Activated naive CD8-positive, alpha-beta T cell (primary cell): ENCODE results near the gene COL1A2.

ENCODE experiments used
- H3K27ac Mint-ChIP-seq: one replicate; pipeline ENCODE4 v1.8.0; 2021; ENCODE audit warnings: mixed read lengths
- H3K27me3 Mint-ChIP-seq: one replicate; pipeline ENCODE4 v1.8.0; 2021; ENCODE audit warnings: mixed read lengths
- H3K36me3 Mint-ChIP-seq: one replicate; pipeline ENCODE4 v1.8.0; 2021; ENCODE audit warnings: mixed read lengths
- H3K4me1 Mint-ChIP-seq: one replicate; pipeline ENCODE4 v1.8.0; 2021; ENCODE audit warnings: low read depth, mixed read lengths
- H3K4me3 Mint-ChIP-seq: one replicate; pipeline ENCODE4 v1.8.0; 2021; ENCODE audit warnings: mild to moderate bottlenecking, mixed read lengths
- H3K9me3 Mint-ChIP-seq: one replicate; pipeline ENCODE4 v1.8.0; 2021; ENCODE audit warnings: low read depth, mixed read lengths

The COL1A2 gene

GRCh38 chr7:94394437-94395140, at the start of gene COL1A2:
Gene COL1A2 (plus strand): TSS chr7:94394895. CDS start chr7:94395032, 137 bp downstream.
- no peaks in the 10 kb centered on the region for H3K9me3 Mint-ChIP-seq
- no peaks in the 10 kb centered on the region for H3K36me3 Mint-ChIP-seq
- H3K27me3 Mint-ChIP-seq, result peaks cover 33% of the 10 kb centered on the region
- H3K4me1 Mint-ChIP-seq, result peaks cover 12% of the 10 kb centered on the region
- peak within 1 kb of the TSS; percentile 42 for H3K4me3 Mint-ChIP-seq
- no peak within 1 kb of the TSS for H3K27ac Mint-ChIP-seq

GRCh38 chr7:94345907-94346306, 48.8 kb upstream of the COL1A2 start:
- Mint-ChIP-seq H3K36me3 (no peaks in the 10 kb centered on the region), H3K4me3 (no peak overlapping the region), H3K27ac (no peak overlapping the region), H3K27me3 (peaks cover 4% of the 10 kb centered on the region), H3K9me3 (no peaks in the 10 kb centered on the region), H3K4me1 (no peaks in the 10 kb centered on the region)

- Mint-ChIP-seq H3K9me3 (no peaks in the 10 kb centered on the region), H3K4me3 (no peak overlapping the region), H3K4me1 (no peaks in the 10 kb centered on the region), H3K36me3 (no peaks in the 10 kb centered on the region), H3K27me3 (peaks cover 4% of the 10 kb centered on the region), H3K27ac (no peak overlapping the region)
Observed at GRCh38 chr7:94348142-94348541, 46.6 kb upstream of the COL1A2 start.

GRCh38 chr7:94350734-94351133, 44.0 kb upstream of the COL1A2 start:
- Mint-ChIP-seq H3K4me3 (no peak overlapping the region), H3K36me3 (no peaks in the 10 kb centered on the region), H3K9me3 (no peaks in the 10 kb centered on the region), H3K27ac (no peak overlapping the region), H3K4me1 (no peaks in the 10 kb centered on the region), H3K27me3 (peaks cover 7% of the 10 kb centered on the region)

- H3K4me1 Mint-ChIP-seq, result no peaks in the 10 kb centered on the region
- H3K36me3 Mint-ChIP-seq, result no peaks in the 10 kb centered on the region
- H3K4me3 Mint-ChIP-seq, result no peak overlapping the region
Observed at GRCh38 chr7:94351703-94352102, 43.0 kb upstream of the COL1A2 start.

GRCh38 chr7:94352887-94353286, 41.8 kb upstream of the COL1A2 start:
- no peak overlapping the region for H3K4me3 Mint-ChIP-seq
- no peaks in the 10 kb centered on the region for H3K4me1 Mint-ChIP-seq
- H3K27ac Mint-ChIP-seq, result no peak overlapping the region
- no peaks in the 10 kb centered on the region for H3K36me3 Mint-ChIP-seq
- no peaks in the 10 kb centered on the region for H3K9me3 Mint-ChIP-seq
- peaks cover 4% of the 10 kb centered on the region for H3K27me3 Mint-ChIP-seq

More at GRCh38 chr7:94351703-94352102, 43.0 kb upstream of the COL1A2 start:
- peaks cover 4% of the 10 kb centered on the region for H3K27me3 Mint-ChIP-seq
- no peak overlapping the region for H3K27ac Mint-ChIP-seq
- no peaks in the 10 kb centered on the region for H3K9me3 Mint-ChIP-seq

- H3K27ac Mint-ChIP-seq, result no peak overlapping the region
- H3K27me3 Mint-ChIP-seq, result peaks cover 4% of the 10 kb centered on the region
- H3K36me3 Mint-ChIP-seq, result no peaks in the 10 kb centered on the region
- no peaks in the 10 kb centered on the region for H3K4me1 Mint-ChIP-seq
- no peak overlapping the region for H3K4me3 Mint-ChIP-seq
- no peaks in the 10 kb centered on the region for H3K9me3 Mint-ChIP-seq
Observed at GRCh38 chr7:94354953-94355352, 39.7 kb upstream of the COL1A2 start.

- Mint-ChIP-seq H3K4me3 (no peak overlapping the region), H3K27ac (no peak overlapping the region), H3K27me3 (peaks cover 4% of the 10 kb centered on the region), H3K9me3 (no peaks in the 10 kb centered on the region), H3K36me3 (no peaks in the 10 kb centered on the region), H3K4me1 (no peaks in the 10 kb centered on the region)
Observed at GRCh38 chr7:94355454-94355853, 39.2 kb upstream of the COL1A2 start.

GRCh38 chr7:94357076-94357475, 37.6 kb upstream of the COL1A2 start:
- H3K4me1 Mint-ChIP-seq, result no peaks in the 10 kb centered on the region
- H3K27ac Mint-ChIP-seq, result no peak overlapping the region
- H3K4me3 Mint-ChIP-seq, result no peak overlapping the region
- peaks cover under 1% of the 10 kb centered on the region for H3K9me3 Mint-ChIP-seq
- no peaks in the 10 kb centered on the region for H3K36me3 Mint-ChIP-seq
- H3K27me3 Mint-ChIP-seq, result peaks cover 8% of the 10 kb centered on the region

GRCh38 chr7:94360926-94361325, 33.8 kb upstream of the COL1A2 start:
- H3K27ac Mint-ChIP-seq, result no peak overlapping the region
- H3K4me3 Mint-ChIP-seq, result no peak overlapping the region
- H3K27me3 Mint-ChIP-seq, result peaks cover 6% of the 10 kb centered on the region
- H3K36me3 Mint-ChIP-seq, result no peaks in the 10 kb centered on the region
- peaks cover 5% of the 10 kb centered on the region for H3K9me3 Mint-ChIP-seq
- H3K4me1 Mint-ChIP-seq, result no peaks in the 10 kb centered on the region

- Mint-ChIP-seq H3K27ac (no peak overlapping the region), H3K36me3 (no peaks in the 10 kb centered on the region), H3K27me3 (peaks cover 10% of the 10 kb centered on the region), H3K4me3 (no peak overlapping the region), H3K9me3 (peaks cover 5% of the 10 kb centered on the region), H3K4me1 (no peaks in the 10 kb centered on the region)
Observed at GRCh38 chr7:94362276-94362675, 32.4 kb upstream of the COL1A2 start.

- Mint-ChIP-seq H3K27me3 (peaks cover 10% of the 10 kb centered on the region), H3K9me3 (peaks cover 5% of the 10 kb centered on the region), H3K36me3 (no peaks in the 10 kb centered on the region), H3K4me3 (no peak overlapping the region), H3K4me1 (no peaks in the 10 kb centered on the region), H3K27ac (no peak overlapping the region)
Observed at GRCh38 chr7:94364816-94365215, 29.9 kb upstream of the COL1A2 start.

GRCh38 chr7:94366163-94366562, 28.5 kb upstream of the COL1A2 start:
- no peak overlapping the region for H3K4me3 Mint-ChIP-seq
- H3K27ac Mint-ChIP-seq, result no peak overlapping the region
- H3K4me1 Mint-ChIP-seq, result no peaks in the 10 kb centered on the region
- peaks cover 7% of the 10 kb centered on the region for H3K27me3 Mint-ChIP-seq
- no peaks in the 10 kb centered on the region for H3K36me3 Mint-ChIP-seq
- H3K9me3 Mint-ChIP-seq, result peaks cover 5% of the 10 kb centered on the region

GRCh38 chr7:94366832-94367231, 27.9 kb upstream of the COL1A2 start:
- no peaks in the 10 kb centered on the region for H3K36me3 Mint-ChIP-seq
- H3K27ac Mint-ChIP-seq, result no peak overlapping the region
- peaks cover 5% of the 10 kb centered on the region for H3K9me3 Mint-ChIP-seq
- no peaks in the 10 kb centered on the region for H3K4me1 Mint-ChIP-seq
- H3K27me3 Mint-ChIP-seq, result peaks cover 7% of the 10 kb centered on the region
- H3K4me3 Mint-ChIP-seq, result no peak overlapping the region

- no peak overlapping the region for H3K4me3 Mint-ChIP-seq
- H3K36me3 Mint-ChIP-seq, result no peaks in the 10 kb centered on the region
- H3K9me3 Mint-ChIP-seq, result no peaks in the 10 kb centered on the region
- no peaks in the 10 kb centered on the region for H3K4me1 Mint-ChIP-seq
- peaks cover 5% of the 10 kb centered on the region for H3K27me3 Mint-ChIP-seq
- H3K27ac Mint-ChIP-seq, result no peak overlapping the region
Observed at GRCh38 chr7:94367949-94368348, 26.7 kb upstream of the COL1A2 start.

GRCh38 chr7:94368371-94368791, 26.3 kb upstream of the COL1A2 start:
- no peak overlapping the region for H3K4me3 Mint-ChIP-seq

More at GRCh38 chr7:94368371-94368791, 26.3 kb upstream of the COL1A2 start:
- Mint-ChIP-seq H3K4me1 (no peaks in the 10 kb centered on the region), H3K27ac (no peak overlapping the region), H3K27me3 (peaks cover 5% of the 10 kb centered on the region), H3K9me3 (no peaks in the 10 kb centered on the region), H3K36me3 (no peaks in the 10 kb centered on the region)
